Stimulated activated CD4-positive, alpha-beta T cell treated with anti-CD3 and anti-CD28 coated beads, Interleukin-1b, Interleukin-23, amount 100 ng/mL, for 48 hours (primary cell): Measurements from ENCODE around the gene CCDC50.

Experiments used
- DNase-seq: peaks from one replicate; pipeline ENCODE4 v3.0.0-alpha.2; 2020

The CCDC50 gene

GRCh38 chr3:191432162-191432561 is 103.0 kb downstream of the CCDC50 start:
- DNase-seq = no peak

GRCh38 chr3:191434024-191434423 is 104.8 kb downstream of the CCDC50 start:
- DNase-seq = no peak

- DNase-seq = no peak
Measured at GRCh38 chr3:191435981-191436380, 106.8 kb downstream of the CCDC50 start.

- DNase-seq = no peak
Measured at GRCh38 chr3:191438150-191438814, 109.1 kb downstream of the CCDC50 start.

- no peak for DNase-seq
Measured at GRCh38 chr3:191440532-191440931, 111.3 kb downstream of the CCDC50 start.

GRCh38 chr3:191441687-191442086 is 112.5 kb downstream of the CCDC50 start:
- DNase-seq = no peak

GRCh38 chr3:191444569-191444968 is 115.4 kb downstream of the CCDC50 start:
- no peak for DNase-seq
